Activated CD4-positive, alpha-beta T cell treated with anti-CD3 and anti-CD28 coated beads, Interleukin-2, amount 10 ng/mL, durations not matched to agents 7 days and 5 days (primary cell): ENCODE results near the gene PPP1R14C. TPM values are rescaled to one million over a fixed set of nuclear protein-coding genes. Genes with fewer than 3 reads are reported as not detected.

Experiments
- CTCF ChIA-PET: fragments of 350-600 bp; sonication (Branson Sonifier 250); formaldehyde crosslinking; loops from one replicate; lab custom pipeline; 2021; ENCODE audit warnings: antibody characterized with exemption; lab: Charles Lee
- POLR2A ChIA-PET: fragments of 350-600 bp; sonication (Branson Sonifier 250); formaldehyde crosslinking; loops from one replicate; lab custom pipeline; 2021; ENCODE audit warnings: antibody characterized with exemption; lab: Charles Lee
- DNase-seq: peaks from one replicate; pipeline ENCODE4 v3.0.0-alpha.2; 2020
- H3K27ac Mint-ChIP-seq: one replicate; pipeline ENCODE4 v1.8.0; 2021; ENCODE audit warnings: mild to moderate bottlenecking, moderate library complexity, mixed read lengths
- H3K27me3 Mint-ChIP-seq: one replicate; pipeline ENCODE4 v1.8.0; 2021; ENCODE audit warnings: mixed read lengths
- H3K36me3 Mint-ChIP-seq: one replicate; pipeline ENCODE4 v1.8.0; 2021; ENCODE audit warnings: low read depth, mixed read lengths
- H3K4me1 Mint-ChIP-seq: one replicate; pipeline ENCODE4 v1.8.0; 2021; ENCODE audit warnings: mixed read lengths
- H3K4me3 Mint-ChIP-seq: one replicate; pipeline ENCODE4 v1.8.0; 2021; ENCODE audit warnings: mild to moderate bottlenecking, moderate library complexity, mixed read lengths
- H3K9me3 Mint-ChIP-seq: one replicate; pipeline ENCODE4 v1.8.0; 2021; ENCODE audit warnings: mixed read lengths
- total RNA-seq, 2 experiments: library from RNA; stranded (reverse); gene quantifications; one replicate each; pipeline ENCODE4 v1.2.3, GENCODE V29; 2021

Gene PPP1R14C
- total RNA-seq, 2 experiments from 2014 or later, result not detected

- H3K27ac Mint-ChIP-seq, result no peak overlapping the region
- ChIA-PET POLR2A (no interaction called here), CTCF (no interaction called here)
- H3K4me3 Mint-ChIP-seq, result no peak overlapping the region
- peaks cover 33% of the 10 kb centered on the region for H3K27me3 Mint-ChIP-seq
- no peaks in the 10 kb centered on the region for H3K4me1 Mint-ChIP-seq
- H3K9me3 Mint-ChIP-seq, result no peaks in the 10 kb centered on the region
- H3K36me3 Mint-ChIP-seq, result no peaks in the 10 kb centered on the region
- DNase-seq, result no peak
Observed at GRCh38 chr6:150282806-150283205, 140.0 kb downstream of the PPP1R14C start.

- H3K4me1 Mint-ChIP-seq, result no peaks in the 10 kb centered on the region
- peaks cover 31% of the 10 kb centered on the region for H3K27me3 Mint-ChIP-seq
- H3K4me3 Mint-ChIP-seq, result no peak overlapping the region
- DNase-seq, result no peak
- ChIA-PET POLR2A (no interaction called here), CTCF (no interaction called here)
- no peak overlapping the region for H3K27ac Mint-ChIP-seq
- H3K9me3 Mint-ChIP-seq, result no peaks in the 10 kb centered on the region
- H3K36me3 Mint-ChIP-seq, result no peaks in the 10 kb centered on the region
Observed at GRCh38 chr6:150286460-150286859, 143.6 kb downstream of the PPP1R14C start.

GRCh38 chr6:150286912-150287311 is 144.1 kb downstream of the PPP1R14C start:
- Mint-ChIP-seq H3K27ac (no peak overlapping the region), H3K4me1 (no peaks in the 10 kb centered on the region), H3K27me3 (peaks cover 28% of the 10 kb centered on the region), H3K4me3 (no peak overlapping the region), H3K9me3 (no peaks in the 10 kb centered on the region), H3K36me3 (no peaks in the 10 kb centered on the region)
- CTCF ChIA-PET, result no interaction called here
- POLR2A ChIA-PET, result no interaction called here
- no peak for DNase-seq

GRCh38 chr6:150288456-150288855 is 145.6 kb downstream of the PPP1R14C start:
- ChIA-PET CTCF (no interaction called here), POLR2A (no interaction called here)
- no peak overlapping the region for H3K4me3 Mint-ChIP-seq

GRCh38 chr6:150289454-150290071 is 146.7 kb downstream of the PPP1R14C start:
- ChIA-PET POLR2A (no interaction called here), CTCF (no interaction called here)
- Mint-ChIP-seq H3K27me3 (peaks cover 18% of the 10 kb centered on the region), H3K36me3 (no peaks in the 10 kb centered on the region), H3K27ac (no peak overlapping the region), H3K9me3 (no peaks in the 10 kb centered on the region), H3K4me1 (no peaks in the 10 kb centered on the region), H3K4me3 (no peak overlapping the region)
- no peak for DNase-seq

More at GRCh38 chr6:150288456-150288855, 145.6 kb downstream of the PPP1R14C start:
- no peaks in the 10 kb centered on the region for H3K9me3 Mint-ChIP-seq
- no peak overlapping the region for H3K27ac Mint-ChIP-seq
- DNase-seq, result no peak
- H3K4me1 Mint-ChIP-seq, result no peaks in the 10 kb centered on the region
- no peaks in the 10 kb centered on the region for H3K36me3 Mint-ChIP-seq
- H3K27me3 Mint-ChIP-seq, result peaks cover 21% of the 10 kb centered on the region

- Mint-ChIP-seq H3K4me1 (no peaks in the 10 kb centered on the region), H3K27ac (no peak overlapping the region), H3K9me3 (no peaks in the 10 kb centered on the region), H3K4me3 (no peak overlapping the region), H3K36me3 (no peaks in the 10 kb centered on the region), H3K27me3 (peaks cover 13% of the 10 kb centered on the region)
- no peak for DNase-seq
- ChIA-PET CTCF (interaction anchor here (1.0 kb wide), 1 partner anchor 54 kb away, joined by 3 read pairs; no protein-coding TSS in a partner anchor), POLR2A (no interaction called here)
Observed at GRCh38 chr6:150290429-150290828, 147.6 kb downstream of the PPP1R14C start.

- peaks cover 8% of the 10 kb centered on the region for H3K27me3 Mint-ChIP-seq
- H3K4me3 Mint-ChIP-seq, result no peak overlapping the region
- ChIA-PET CTCF (interaction anchor here (1.0 kb wide), 1 partner anchor 13 kb away, joined by 3 read pairs; no protein-coding TSS in a partner anchor), POLR2A (no interaction called here)
- H3K4me1 Mint-ChIP-seq, result no peaks in the 10 kb centered on the region
- no peaks in the 10 kb centered on the region for H3K36me3 Mint-ChIP-seq
- no peak overlapping the region for H3K27ac Mint-ChIP-seq
- no peak for DNase-seq
- peaks cover 3% of the 10 kb centered on the region for H3K9me3 Mint-ChIP-seq
Observed at GRCh38 chr6:150291968-150292710, 149.3 kb downstream of the PPP1R14C start.

- CTCF ChIA-PET, result interaction anchor here (1.0 kb wide), 1 partner anchor 12 kb away, joined by 3 read pairs; no protein-coding TSS in a partner anchor
- peaks cover 7% of the 10 kb centered on the region for H3K9me3 Mint-ChIP-seq
- DNase-seq, result no peak
- H3K4me1 Mint-ChIP-seq, result no peaks in the 10 kb centered on the region
- peaks cover 8% of the 10 kb centered on the region for H3K27me3 Mint-ChIP-seq
- POLR2A ChIA-PET, result no interaction called here
- no peaks in the 10 kb centered on the region for H3K36me3 Mint-ChIP-seq
- H3K4me3 Mint-ChIP-seq, result no peak overlapping the region
- H3K27ac Mint-ChIP-seq, result no peak overlapping the region
Observed at GRCh38 chr6:150293019-150293418, 150.2 kb downstream of the PPP1R14C start.

- ChIA-PET CTCF (interaction anchor here (1.0 kb wide), 1 partner anchor 12 kb away, joined by 3 read pairs; no protein-coding TSS in a partner anchor), POLR2A (no interaction called here)
- Mint-ChIP-seq H3K27ac (no peak overlapping the region), H3K4me1 (no peaks in the 10 kb centered on the region), H3K9me3 (peaks cover 7% of the 10 kb centered on the region), H3K36me3 (no peaks in the 10 kb centered on the region), H3K4me3 (no peak overlapping the region), H3K27me3 (peaks cover 6% of the 10 kb centered on the region)
- DNase-seq, result no peak
Observed at GRCh38 chr6:150293423-150294173, 150.8 kb downstream of the PPP1R14C start.

- ChIA-PET POLR2A (no interaction called here), CTCF (no interaction called here)
- peaks cover 1% of the 10 kb centered on the region for H3K4me1 Mint-ChIP-seq
- no peak overlapping the region for H3K4me3 Mint-ChIP-seq
- peaks cover 7% of the 10 kb centered on the region for H3K9me3 Mint-ChIP-seq
- no peaks in the 10 kb centered on the region for H3K36me3 Mint-ChIP-seq
- no peak overlapping the region for H3K27ac Mint-ChIP-seq
- no peaks in the 10 kb centered on the region for H3K27me3 Mint-ChIP-seq
- DNase-seq, result no peak
Observed at GRCh38 chr6:150296890-150297289, 154.0 kb downstream of the PPP1R14C start.

- Mint-ChIP-seq H3K27me3 (no peaks in the 10 kb centered on the region), H3K27ac (no peak overlapping the region), H3K9me3 (peaks cover 7% of the 10 kb centered on the region), H3K4me3 (no peak overlapping the region), H3K4me1 (peaks cover 7% of the 10 kb centered on the region), H3K36me3 (no peaks in the 10 kb centered on the region)
- ChIA-PET CTCF (no interaction called here), POLR2A (no interaction called here)
- no peak for DNase-seq
Observed at GRCh38 chr6:150297327-150298029, 154.6 kb downstream of the PPP1R14C start.

- Mint-ChIP-seq H3K36me3 (no peaks in the 10 kb centered on the region), H3K4me3 (no peak overlapping the region), H3K4me1 (peaks cover 10% of the 10 kb centered on the region), H3K27me3 (no peaks in the 10 kb centered on the region), H3K9me3 (peaks cover 7% of the 10 kb centered on the region), H3K27ac (no peak overlapping the region)
- ChIA-PET CTCF (no interaction called here), POLR2A (no interaction called here)
- DNase-seq, result no peak
Observed at GRCh38 chr6:150298030-150298380, 155.2 kb downstream of the PPP1R14C start.
